ENCODE data around the gene RPS23.

GRCh38 chr5:82276800-82277612, 1.1 kb downstream of the RPS23 start:
- no peak for TF ChIP-seq REST (IDR thresholded peaks at IDR 0.05; ENCODE audit: insufficient read depth in 1 of 2, low read depth in 2 of 2, low read length in 1 of 2)
- no peak for TF ChIP-seq CTCF (IDR thresholded peaks at IDR 0.05)
- TF ChIP-seq SIN3A (IDR thresholded peaks at IDR 0.05; ENCODE audit: borderline replicate concordance, insufficient read depth, low read depth, low read length): no peak
- TF ChIP-seq POLR2AphosphoS5 (IDR thresholded peaks at IDR 0.05; ENCODE audit: low read depth, low read length): no peak
- no peak for TF ChIP-seq TCF7L2 (IDR thresholded peaks at IDR 0.05; ENCODE audit: low read depth, low read length)

All from Panc1 (cell line).